GM10847 (cell line): ENCODE data around the gene CHMP1A.

Experiments
- POLR2A ChIP-seq: IDR thresholded peaks from 2 replicates; pipeline ENCODE4 v1.6.1; 2011; ENCODE audit not compliant: insufficient read length; ENCODE audit errors: extremely low read depth

The CHMP1A gene

DNA sequence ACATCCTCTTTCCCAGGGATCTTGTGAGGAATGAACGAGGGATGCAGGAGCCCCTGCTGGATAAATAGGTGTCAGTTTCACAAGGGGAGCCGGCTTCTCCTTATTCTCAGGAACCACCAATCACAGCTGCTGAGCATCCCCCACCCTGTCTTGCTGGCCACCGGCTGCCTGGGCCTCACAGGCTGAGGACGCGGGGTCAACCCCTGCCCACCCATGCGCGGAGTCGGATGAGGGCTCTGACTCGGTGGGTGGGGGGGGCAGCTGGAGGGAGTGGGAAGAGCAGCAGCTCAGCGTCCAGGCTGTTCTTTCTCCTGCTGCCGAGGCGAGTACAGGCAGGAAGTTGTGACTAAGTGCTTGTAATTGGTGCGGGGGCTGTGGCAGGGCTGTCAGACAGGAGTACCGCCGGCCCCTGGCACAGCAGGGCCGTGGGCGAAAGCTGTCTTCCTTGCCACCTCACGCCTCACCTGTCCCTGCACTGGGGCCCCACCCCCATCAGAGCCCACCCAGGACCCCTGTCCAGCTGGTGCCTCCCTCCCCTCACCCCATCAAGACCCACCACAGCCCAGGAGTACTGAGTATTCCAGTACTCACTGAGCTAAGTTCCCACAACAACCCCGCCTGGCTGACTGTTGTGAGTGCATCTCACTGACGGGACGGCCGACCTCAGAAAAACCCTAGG lies 55.1 kb downstream of the CHMP1A start:
- TF ChIP-seq POLR2A, result no peak

DNA sequence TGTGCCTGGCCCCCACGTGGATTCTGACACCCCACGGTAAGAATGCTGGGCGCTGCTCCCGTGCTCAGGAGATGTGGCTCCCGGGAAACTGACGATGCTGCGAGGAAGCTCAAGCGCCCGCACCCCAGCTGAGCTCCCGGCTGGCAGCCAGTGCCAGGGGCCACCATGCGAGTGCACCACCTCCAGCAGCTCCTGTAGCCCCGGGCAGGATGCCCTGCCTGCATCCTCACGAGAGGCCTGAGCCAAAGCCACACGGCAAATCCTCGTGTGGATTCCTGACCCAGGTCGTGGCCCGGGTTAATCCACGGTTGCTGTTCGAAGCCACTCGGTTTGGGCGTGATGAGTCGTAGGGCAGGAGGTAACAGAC lies 55.6 kb downstream of the CHMP1A start:
- no peak for TF ChIP-seq POLR2A

GRCh38 chr16:89600956-89601355 lies 56.6 kb downstream of the CHMP1A start:
- TF ChIP-seq POLR2A, result no peak

GRCh38 chr16:89600427-89600826 lies 57.1 kb downstream of the CHMP1A start:
- no peak for TF ChIP-seq POLR2A

GRCh38 chr16:89599902-89600301 lies 57.6 kb downstream of the CHMP1A start:
- TF ChIP-seq POLR2A, result no peak

DNA sequence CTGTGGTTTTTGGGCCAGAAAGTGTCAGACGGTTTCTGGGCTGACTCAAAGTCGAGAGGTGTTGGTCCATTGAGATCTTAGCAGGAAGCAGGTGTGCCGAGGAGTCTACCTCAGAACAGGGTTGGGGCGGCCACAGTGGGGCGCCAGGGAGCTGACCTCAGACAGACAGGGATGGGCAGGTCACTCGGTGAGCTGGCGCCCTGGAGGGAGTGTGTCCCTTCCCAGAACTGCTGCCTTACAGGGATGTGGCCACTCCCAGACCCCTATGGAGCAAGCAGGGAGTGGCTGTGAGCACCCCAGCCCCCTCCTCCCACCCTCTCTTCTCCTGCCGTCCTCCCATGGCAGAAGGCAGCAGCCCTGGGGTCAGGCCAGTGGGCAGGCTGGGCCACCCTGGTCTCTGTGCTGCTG lies 58.1 kb downstream of the CHMP1A start:
- TF ChIP-seq POLR2A, result no peak

DNA sequence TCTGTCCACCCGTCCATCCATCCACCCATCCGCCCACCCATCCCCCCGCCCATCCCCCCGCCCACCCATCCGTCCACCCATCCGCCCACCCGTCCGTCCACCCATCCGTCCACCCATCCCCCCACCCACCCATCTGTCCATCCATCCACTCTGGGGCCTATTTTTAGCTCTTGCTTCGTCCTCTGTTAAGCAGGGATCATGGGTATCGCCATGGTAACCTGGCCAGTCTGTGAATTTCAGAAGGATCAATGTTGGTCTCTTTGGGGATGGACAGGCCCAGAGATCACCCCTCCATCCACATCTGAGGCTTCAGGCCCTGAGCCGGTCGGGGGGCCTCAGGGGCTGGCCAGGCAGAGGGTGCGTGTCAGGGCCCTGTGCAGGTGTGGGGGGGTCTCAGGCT lies 59.3 kb downstream of the CHMP1A start:
- TF ChIP-seq POLR2A, result no peak

DNA sequence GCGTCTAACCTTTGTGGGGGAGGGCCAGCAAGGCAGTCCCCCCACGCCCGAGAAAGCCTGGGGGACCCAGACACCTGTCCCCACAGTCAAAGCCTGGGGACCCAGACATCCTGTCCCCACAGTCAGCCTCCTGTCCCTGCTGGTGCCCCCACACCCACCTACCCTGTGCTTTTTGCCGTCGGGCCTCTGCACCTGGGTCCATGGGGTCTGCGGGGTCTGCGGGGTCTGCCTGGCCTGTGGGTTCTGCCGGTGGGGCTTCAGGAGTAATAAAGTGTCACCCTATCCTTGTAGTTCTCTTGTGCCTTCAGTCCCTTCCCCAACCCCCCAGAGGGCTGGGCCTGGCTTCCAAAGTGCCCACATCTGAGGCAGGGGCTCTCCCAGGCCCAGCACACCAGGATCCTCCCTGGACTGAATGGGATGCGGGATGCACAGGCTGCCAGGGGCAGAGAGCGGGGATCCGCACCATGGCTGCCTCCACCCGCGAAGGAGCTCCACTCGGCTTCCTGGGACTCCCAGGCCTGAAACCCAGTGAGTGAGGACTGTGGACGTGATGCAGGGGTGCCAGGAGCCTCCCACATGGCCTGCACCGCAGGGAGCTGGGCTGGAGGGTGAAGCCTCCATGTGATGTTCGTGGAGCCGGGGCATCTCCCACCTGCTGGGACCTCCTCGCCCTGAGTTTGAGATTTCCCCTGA lies 60.4 kb downstream of the CHMP1A start:
- TF ChIP-seq POLR2A, result no peak

- no peak for TF ChIP-seq POLR2A
These were observed 61.3 kb downstream of the CHMP1A start for GRCh38 chr16:89596061-89596689.

GRCh38 chr16:89595330-89596060 lies 62.0 kb downstream of the CHMP1A start:
- no peak for TF ChIP-seq POLR2A
